Superior temporal gyrus (tissue), 1 donor: Measurements from ENCODE around the gene TRIP10.
"Not testable (repeated sequence)": the region's sequence is repeated elsewhere in the genome, so short reads cannot be mapped to it uniquely, and the experiment has no call there.

Experiments
- DNase-seq: peaks from one replicate; pipeline ENCODE4 v3.0.0-alpha.2; 2016; ENCODE audit errors: extremely low spot score

Gene TRIP10

DNA sequence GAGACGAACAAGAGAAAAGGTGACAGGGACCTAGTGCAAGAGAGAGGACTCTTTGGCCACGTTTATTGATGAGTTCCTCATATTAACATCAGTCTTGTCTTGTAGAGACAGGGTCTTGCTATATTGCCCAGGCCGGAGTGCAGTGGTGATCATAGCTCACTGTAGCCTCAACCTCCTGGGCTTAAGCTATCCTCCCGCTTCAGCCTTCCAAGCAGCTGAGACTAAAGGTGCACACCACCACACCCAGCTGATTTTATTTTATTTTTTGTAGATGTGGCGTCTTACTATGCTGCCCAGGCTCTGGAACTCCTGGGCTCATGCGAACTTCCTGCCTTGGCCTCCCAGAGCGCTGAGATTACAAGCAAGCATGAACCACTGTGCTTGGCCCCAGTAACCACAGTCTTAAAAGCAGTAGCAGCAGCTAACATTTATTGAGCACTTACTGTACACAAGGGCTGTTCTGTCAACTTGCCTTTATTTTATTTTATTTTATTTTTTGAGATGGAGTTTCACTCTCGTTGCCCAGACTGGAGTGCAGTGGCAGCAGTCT, 28.8 kb downstream of the TRIP10 start:
- DNase-seq: no peak

DNA sequence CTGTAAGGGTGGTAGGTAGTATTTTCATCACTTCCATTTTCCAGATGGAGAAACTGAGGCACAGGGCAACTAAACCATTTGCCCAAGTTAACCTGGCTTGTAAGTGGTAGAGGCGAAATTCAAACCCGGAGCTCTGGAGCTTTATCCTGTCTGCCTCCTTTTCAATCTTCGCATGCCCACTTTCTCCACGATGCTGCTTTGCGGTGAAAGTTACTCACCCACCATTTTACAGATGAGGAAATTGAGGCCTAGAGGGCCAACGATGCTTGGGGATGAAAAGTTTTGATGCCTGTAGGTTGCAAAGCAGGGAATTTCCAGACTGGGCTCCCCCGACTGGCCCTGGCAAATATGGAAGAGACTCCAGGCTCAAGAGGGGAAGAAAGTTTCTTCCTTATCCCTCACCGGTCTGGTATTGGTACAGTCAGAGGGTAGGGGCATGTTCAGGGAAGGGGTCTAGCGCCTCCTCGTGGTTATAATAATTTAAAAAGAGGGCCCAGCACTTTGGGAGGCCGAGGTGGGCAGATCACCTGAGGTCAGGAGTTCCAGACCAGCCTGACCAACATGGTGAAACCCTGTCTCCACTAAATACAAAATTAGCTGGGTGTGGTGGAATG, 29.6 kb downstream of the TRIP10 start:
- no peak for DNase-seq

DNA sequence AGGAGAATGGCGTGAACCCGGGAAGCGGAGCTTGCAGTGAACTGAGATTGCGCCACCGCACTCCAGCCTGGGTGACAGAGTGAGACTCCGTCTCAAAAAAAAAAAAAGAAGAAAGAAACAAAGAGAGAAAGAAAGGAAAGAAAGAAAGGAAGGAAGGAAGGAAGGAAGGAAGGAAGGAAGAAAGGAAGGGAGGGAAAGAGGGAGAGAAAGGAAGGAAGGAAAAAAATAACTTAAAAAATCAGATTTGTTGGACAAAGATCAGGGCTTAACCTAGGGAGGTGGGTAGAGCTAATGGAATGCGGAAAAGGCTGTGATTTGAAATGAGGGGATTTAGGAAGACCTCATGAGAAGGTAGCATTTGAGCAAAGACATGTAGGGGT, 32.2 kb downstream of the TRIP10 start:
- not testable (repeated sequence) for DNase-seq

DNA sequence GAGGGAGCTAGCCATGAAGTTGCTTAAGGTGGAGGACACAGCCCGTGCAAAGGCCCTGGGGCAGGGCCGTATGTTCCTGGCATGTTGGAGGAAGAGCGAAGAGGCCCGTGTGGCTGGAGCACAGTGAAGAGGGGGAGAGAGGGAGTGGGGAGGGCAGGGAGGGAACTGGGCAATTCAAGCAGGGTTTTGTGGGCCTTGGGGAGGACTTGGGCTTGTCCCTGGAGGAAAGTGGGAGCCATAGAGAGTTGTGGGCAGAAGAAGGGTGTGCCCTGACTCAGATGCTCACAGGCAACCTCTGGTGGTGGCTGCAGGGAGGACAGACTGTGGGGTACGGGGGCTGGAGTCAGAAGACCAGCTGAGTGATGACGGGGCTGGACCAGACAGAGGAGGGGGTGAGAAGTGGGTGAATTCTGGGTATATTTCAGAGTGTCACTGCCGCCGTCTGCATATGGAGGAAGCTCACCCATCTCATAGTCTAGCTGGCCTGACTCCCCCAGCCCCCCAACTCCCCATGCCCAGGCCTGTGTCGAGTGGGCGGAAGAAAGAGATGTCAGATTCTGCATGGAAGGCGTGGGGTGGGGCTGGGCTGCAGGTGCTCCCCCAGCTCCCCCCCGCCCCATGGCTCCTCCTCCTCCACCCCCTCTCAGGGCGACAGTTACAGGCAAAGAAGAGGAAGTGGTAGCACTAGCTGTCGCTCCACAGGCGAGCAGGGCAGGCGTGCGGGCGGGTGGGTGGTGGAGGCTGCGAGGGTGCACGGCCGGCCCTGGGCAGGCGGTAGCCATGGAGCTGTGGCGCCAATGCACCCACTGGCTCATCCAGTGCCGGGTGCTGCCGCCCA, 32.8 kb downstream of the TRIP10 start, which contains the start of gene VAV1:
TSS of gene VAV1 (plus strand) at position 681 of the 838 bp plus-strand sequence. CDS start at position 781, 100 bp downstream.
- DNase-seq: no peak

DNA sequence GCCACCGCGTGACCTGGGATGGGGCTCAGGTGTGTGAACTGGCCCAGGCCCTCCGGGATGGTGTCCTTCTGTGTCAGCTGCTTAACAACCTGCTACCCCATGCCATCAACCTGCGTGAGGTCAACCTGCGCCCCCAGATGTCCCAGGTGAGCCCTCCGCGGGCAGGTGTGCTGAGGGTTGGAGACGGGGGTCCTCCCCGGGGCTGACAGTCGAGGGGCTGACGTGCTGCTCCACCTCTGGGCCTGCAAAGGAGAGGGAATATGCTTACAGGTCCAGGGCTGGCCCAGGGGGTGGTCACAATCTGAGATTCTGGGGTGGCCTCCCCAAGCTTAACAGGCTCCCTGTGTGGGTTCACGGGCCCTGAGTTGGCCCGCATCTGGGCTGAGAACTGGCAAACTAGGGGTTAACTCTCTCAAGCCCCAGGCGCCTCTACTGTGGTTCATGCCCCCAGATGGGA, 33.4 kb downstream of the TRIP10 start:
- DNase-seq: no peak

DNA sequence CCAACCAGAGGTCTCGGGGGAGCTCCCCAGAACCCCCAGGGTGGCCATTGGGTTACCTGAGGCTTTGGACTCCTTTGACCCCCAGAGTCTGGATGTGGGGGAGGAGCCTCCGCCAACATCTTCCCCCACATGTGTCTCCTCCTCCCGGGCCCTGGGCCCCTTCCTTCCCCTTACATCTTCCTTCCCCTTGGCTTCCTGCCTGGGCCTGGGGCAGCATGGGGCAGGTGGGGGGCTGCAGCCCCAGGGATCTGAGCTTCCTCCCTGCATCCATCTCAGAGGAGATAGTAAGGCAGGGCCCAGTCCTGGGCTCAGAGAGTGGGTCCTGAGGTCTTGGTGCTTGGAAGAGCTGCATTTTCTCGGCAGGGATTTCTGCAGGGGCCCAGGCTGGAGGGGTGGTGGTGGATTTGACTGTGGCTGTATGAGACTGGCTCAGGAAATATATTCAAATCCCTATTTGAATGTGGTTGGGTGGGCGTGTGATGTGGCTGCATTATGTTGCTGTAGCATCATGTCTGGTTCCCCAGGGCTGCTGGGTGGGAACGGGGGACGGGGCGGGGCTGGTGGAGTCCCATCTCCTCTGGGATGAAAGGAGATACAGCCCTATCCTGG, 33.9 kb downstream of the TRIP10 start:
- peak; percentile 10 for DNase-seq

DNA sequence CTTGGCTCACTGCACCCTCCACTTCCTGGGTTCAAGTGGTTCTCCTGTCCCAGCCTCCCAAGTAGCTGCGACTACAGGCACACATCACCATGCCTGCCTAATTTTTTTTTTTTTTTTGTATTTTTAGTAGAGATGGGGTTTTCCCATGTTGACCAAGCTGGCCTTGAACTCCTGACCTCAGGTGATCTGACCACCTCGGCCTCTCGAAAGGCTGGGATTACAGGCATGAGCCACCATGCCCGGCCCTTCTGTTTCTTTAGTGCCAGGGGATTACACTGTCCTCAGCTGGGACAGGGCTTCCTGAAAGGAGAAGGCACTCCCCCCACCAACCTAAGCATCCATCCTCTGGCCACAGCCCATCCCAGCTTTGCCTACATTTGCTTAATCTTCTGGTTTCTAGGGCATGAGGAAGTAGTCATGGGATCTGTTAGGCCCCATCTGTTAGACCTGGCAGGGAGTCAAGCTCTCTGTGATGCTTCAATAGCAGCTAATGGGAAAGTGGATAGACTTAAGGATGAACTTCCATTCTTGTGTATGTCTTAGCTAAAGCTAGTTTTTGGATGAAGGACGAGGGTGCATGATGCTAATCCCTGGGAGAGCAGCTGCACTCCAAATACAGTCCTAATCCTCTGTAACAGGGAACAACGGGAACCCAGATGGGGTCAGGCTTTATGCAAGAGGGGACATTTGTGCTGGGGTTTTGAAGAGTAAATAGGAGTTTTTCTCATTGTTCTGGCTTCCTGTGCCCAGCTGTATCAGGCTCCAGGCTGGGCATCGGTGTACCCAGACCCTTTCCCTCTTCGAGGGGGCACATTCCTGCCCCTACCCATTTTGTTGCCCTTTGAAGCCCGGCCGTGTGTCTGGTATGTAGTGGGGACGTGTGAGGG, 35.6 kb downstream of the TRIP10 start:
- DNase-seq: no peak

DNA sequence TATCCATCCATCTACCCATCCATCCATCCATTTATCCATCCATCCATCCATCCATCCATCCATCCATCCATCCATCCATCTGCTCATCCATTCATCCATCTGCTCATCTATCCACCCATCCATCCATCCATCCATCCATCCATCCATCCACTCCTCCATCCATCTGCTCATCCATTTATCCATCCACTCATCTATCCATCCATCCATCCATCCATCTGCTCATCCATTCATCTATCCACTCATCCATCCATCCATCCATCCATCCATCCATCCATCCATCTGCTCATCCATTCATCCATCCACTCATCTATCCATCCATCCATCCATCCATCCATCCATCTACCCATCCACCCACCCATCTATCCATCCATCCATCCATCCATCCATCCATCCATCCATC, 36.6 kb downstream of the TRIP10 start:
- DNase-seq: not testable (repeated sequence)

DNA sequence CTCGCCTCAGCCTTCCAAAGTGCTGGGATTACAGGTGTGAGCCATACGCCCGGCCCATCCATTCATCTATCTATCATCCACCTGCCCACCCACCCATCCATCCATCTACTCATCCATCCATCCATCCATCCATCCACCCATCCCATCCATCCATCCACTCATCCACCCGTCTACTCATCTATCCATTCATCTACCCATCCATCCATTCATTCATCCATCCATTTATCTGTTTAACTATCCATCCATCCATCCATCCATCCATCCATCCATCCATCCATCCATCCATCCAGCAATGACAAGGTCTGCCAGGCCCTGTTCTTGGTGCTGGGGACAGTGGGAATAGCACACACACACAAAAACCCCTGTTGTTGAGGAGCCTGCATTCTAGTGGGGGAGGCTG, 37.5 kb downstream of the TRIP10 start:
- no peak for DNase-seq

DNA sequence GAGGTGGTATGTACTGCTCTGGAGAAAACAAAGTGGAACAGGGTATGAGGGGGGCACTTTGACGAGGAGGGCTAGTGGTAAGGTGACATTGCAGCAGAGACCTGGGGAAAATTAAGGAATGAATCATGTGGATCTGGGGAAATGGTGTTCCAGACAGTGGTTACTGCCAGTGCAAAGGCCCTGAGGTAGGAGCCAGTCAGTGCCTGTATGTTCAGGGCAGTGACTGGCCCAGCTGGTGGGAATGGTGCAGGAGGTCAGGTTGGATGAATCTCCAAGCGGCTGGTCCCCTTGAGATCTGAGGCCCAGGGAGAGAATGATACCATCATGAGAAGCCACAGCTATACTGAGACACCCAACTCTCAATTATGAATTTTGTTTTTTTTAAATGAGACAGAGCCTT, 38.0 kb downstream of the TRIP10 start:
- DNase-seq: no peak

DNA sequence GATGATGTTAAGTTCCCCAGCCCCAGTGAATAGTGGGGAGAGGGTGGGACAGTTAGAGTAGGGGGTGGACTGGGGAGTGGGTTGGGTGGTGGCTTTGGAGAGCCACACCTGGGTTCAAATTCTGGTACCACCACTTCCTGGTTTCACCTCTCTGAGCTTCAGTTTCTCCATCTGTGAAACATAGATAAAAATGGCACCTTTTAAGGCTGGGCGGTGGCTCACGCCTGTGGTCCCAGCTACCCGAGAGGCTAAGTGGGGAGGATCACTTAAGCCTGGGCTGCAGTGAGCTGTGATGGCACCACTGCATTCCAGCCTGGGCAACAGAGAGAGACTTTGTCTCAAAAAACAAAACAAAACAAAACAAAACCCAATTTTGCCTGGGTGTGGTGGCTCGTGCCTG, 38.9 kb downstream of the TRIP10 start:
- DNase-seq: no peak

DNA sequence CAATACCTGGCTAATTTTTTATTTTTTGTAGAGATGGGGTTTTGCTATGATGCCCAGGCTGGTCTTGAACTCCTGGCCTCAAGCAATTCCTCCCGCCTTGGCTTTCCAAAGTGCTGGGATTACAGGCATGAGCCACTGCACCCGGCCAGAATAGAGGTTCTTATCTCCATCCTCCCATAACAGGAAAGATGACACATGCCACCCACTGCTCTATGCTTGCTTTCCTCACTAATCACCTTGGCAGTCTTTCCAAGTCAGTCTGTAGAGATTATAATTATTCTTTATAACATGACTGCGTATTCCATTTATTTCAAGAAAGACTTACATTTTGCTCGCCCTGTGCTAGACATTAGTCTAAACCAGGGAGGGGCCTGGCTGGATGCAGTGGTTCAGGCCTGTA, 39.7 kb downstream of the TRIP10 start:
- no peak for DNase-seq

DNA sequence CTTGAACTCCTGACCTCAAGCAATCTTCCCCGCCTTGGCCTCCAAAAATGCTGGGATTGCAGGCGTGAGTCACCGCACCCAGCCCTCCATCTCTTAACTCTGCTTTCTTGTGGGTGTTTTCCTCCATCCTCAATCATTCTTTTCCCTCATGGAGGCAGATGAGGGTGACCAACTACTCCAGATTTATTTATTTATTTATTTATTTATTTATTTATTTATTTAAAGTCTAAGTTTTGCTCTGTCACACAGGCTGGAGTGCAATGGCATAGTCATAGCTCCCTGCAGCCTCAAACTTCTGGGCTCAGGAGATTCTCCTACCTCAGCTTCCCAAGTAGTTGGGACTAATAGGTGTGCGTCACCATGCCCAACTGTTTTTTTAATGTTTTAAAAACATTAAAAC, 47.9 kb downstream of the TRIP10 start:
- DNase-seq: no peak

DNA sequence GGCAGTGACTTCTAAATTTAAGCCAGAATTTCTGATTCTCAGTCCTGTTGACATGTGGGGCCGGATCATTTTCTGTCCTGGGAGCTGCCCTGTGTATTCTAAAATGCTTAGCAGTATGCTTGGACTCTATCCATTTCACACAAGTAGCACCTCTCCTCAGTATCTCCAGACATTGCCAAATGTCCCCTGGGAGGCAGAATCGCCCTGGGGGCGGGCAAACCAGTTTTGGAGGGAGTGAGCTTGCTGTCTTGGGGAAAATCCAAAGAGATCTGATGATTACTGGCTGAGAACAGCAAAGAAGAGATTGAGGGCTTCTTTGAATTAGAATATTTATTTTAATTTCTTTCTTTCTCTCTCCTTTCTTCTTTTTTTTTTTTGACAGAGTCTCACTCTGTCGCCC, 49.4 kb downstream of the TRIP10 start:
- no peak for DNase-seq

DNA sequence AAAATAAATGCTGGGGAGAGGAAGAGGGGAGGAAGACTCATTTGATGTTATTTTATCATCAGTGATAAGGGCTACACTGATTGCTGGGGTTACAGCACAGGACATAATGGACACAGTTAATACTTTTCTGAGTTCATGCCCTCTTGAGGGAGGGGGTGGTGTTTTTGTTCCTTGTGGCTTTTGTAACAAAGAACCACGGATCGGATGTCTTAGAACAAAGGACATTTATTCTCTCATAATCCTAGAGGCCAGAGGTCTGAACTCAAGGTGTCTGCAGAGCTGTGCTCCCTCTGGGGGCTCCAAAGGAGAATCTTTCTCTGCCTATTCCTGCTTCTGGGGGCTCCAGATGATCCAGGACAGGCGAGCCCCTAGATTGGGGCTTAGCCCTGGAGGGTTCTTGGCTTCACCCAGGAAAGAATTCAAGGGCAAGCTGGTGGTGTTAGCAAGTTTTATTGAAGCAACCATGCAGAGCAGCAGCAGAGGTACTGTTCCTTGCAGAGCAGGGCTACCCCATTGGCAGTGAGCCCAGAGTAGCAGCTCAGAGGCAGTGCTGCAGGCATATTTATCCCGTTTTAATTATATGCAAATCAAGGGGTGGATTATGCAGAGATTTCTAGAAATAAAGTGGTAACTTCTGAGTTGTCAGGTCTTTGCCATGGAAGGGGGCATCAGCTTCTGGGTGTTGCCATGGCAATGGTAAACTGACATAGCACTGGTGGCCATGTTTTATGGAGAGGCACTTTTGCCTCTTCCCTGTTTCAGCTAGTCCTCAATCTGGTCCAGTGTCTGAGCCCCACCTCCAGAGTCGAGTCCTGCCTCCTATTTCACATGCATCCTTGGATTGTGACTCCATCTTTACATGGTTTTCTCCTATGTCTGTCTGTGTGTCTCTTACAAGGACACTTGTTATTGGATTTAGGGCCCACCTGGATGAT, 51.0 kb downstream of the TRIP10 start:
- DNase-seq: no peak

DNA sequence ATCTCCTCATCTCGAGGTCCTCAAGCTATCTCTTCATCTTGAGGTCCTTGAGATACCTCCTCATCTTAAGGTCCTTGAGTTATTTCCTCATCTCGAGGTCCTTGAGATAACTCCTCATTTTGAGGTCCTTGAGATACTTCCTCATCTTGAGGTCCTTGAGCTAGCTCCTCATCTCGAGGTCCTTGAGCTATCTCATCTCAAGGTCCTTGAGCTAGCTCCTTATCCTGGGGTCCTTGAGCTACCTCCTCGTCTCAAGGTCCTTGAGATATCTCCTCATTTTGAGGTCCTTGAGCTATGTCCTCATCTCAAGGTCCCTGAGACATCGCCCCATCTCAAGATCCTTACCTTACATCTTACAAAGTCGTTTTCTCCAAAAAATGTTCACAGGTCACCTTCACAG, 51.8 kb downstream of the TRIP10 start:
- DNase-seq: no peak

DNA sequence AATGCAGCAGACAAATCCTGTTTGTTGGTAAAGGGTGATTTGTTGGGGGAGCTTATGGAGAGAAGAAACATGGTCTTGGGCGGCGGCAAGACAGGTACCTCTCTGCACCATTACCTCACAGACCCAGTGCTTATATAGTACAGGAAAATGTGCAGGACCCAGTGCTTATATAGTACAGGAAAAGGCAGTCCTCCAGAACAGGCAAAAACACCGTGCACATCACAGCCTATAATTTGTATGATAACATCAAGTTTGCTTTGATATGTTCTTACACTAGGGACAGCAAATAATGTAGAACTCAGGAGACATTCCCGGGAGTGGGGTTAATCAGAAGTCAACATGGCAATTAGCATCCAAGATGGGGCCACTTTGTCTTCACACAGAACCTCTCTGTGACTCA, 53.9 kb downstream of the TRIP10 start:
- no peak for DNase-seq

DNA sequence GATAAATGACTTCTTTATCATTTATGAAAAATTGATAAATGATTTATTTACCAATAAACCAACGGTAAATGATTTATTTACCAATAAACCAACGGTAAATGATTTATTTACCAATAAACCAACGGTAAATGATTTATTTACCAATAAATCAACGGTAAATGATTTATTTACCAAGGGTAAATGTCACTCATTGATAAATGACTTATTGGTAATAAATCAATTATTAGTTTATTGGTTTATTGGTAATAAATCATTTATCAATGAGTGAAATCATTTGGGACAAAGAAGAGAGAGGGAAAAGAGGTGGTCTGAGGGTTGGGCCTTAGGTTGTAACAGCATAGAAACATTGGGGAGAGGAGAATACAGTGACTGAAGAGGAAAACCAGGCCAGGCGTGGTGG, 54.5 kb downstream of the TRIP10 start:
- no peak for DNase-seq

DNA sequence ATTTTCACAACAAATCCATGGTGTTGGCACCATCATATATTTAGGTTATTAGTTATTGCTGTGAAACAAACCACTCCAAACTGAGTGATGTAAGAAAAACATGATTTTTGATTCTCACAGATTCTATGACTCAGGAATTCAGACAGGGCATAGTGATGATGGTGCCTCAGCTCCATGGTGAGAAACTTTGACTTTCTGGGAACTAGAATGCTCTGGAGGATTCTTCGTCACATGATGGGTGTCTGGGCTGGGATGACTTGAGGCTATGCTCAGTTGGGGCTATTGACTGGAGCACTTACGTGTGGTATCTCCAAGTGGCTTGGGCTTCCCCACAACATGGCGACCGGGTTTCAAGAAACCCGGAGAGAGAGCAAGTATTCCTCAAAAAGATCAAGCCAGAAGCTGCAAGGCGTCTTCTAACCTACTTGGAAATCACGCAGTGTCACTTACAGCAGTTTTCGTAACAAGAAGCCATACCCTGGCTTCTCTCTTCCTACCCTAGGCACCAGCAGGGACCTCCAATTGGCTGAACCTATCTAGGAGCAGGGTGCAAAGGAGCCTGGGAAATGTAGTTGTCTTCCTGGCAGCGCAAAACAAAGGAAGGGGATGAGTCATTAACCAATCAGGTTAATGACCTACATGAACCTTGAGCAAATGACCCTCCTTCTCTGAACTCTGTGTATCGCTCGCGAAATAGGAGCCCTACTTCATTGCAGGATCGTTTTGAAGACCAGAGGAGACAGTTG, 55.4 kb downstream of the TRIP10 start:
- DNase-seq: no peak

DNA sequence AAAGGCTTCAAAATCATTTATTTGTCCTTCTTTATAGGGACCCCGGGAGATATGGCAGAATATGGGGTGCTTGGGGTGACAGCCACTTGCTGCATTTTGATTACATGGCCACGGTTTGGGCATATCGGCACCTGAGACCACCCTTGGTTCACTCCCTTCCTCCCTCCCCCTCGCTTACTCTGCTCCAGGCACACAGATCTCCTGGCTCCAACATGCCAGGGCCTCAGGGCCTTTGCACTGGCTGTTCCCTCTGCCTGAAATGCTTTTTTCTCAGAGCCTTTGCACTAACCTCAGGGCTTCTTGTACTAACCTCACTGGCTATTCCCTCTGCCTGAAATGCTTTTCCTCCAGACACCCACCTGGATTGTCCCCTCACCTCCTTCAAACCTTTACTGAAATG, 56.8 kb downstream of the TRIP10 start:
- DNase-seq: no peak
